MCF 10A (cell line): ENCODE measurements around the gene PPT2. TPM values are rescaled to one million over a fixed set of nuclear protein-coding genes. Genes with fewer than 3 reads are reported as not detected.
A peak's percentile ranks its signal among the peaks of the same experiment; 100 is the strongest.

Experiments used
- BruUV-seq: library from RNA; stranded (reverse); fragments of 400-500 nt; replicated peaks from 2 replicates; lab custom pipeline; 2021; lab: Mats Ljungman, UMichigan
- CTCF ChIA-PET: fragments of 300-600 bp; sonication (Branson Sonifier 250); formaldehyde crosslinking; extraction: SDS; loops from one replicate; lab custom pipeline; 2021; ENCODE audit warnings: antibody characterized with exemption, inconsistent platforms; lab: Yijun Ruan, JAX
- POLR2A ChIA-PET: fragments of 300-600, 350-650 bp; sonication (Branson Sonifier 250); formaldehyde crosslinking; extraction: SDS; loops from one replicate; lab custom pipeline; 2020; ENCODE audit warnings: antibody characterized with exemption, inconsistent platforms; lab: Yijun Ruan, JAX
- DNase-seq: peaks from one replicate; pipeline ENCODE4 v3.0.0-alpha.2; 2018; ENCODE audit not compliant: unreplicated experiment
- H3K27ac Mint-ChIP-seq: one replicate; pipeline ENCODE4 v1.8.0; 2022; ENCODE audit warnings: mild to moderate bottlenecking, low read depth, mixed read lengths; ENCODE audit not compliant: unreplicated experiment
- H3K27me3 Mint-ChIP-seq: one replicate; pipeline ENCODE4 v1.8.0; 2022; ENCODE audit warnings: mixed read lengths; ENCODE audit not compliant: insufficient read depth, unreplicated experiment
- H3K36me3 Mint-ChIP-seq: one replicate; pipeline ENCODE4 v1.8.0; 2022; ENCODE audit warnings: mild to moderate bottlenecking, moderate library complexity, mixed read lengths; ENCODE audit not compliant: insufficient read depth, unreplicated experiment
- H3K4me1 Mint-ChIP-seq: one replicate; pipeline ENCODE4 v1.8.0; 2022; ENCODE audit warnings: mixed read lengths; ENCODE audit not compliant: insufficient read depth, unreplicated experiment
- H3K4me3 Mint-ChIP-seq: one replicate; pipeline ENCODE4 v1.8.0; 2022; ENCODE audit warnings: mild to moderate bottlenecking, moderate library complexity, mixed read lengths; ENCODE audit not compliant: unreplicated experiment
- H3K9me3 Mint-ChIP-seq: one replicate; pipeline ENCODE4 v1.8.0; 2022; ENCODE audit warnings: mixed read lengths; ENCODE audit not compliant: unreplicated experiment
- intact Hi-C: fragments of 100-400 bp; cut with micrococcal nuclease; formaldehyde crosslinking; loops from 2 replicates; pipeline ENCODE4 v1.14.1; 2022
- total RNA-seq: library from RNA; stranded (reverse); gene quantifications from 2 replicates; pipeline ENCODE4 v1.2.3, GENCODE V29; 2022
- TF ChIP-seq, protein P1 (sequence below): fragments of 200-600 bp; IDR thresholded peaks from one replicate; pipeline ENCODE4 v1.8.0; 2022; ENCODE audit warnings: antibody characterized with exemption, mild to moderate bottlenecking; ENCODE audit not compliant: unreplicated experiment

The PPT2 gene
- total RNA-seq, 1 experiment from 2014 or later: 3.7 TPM

DNA sequence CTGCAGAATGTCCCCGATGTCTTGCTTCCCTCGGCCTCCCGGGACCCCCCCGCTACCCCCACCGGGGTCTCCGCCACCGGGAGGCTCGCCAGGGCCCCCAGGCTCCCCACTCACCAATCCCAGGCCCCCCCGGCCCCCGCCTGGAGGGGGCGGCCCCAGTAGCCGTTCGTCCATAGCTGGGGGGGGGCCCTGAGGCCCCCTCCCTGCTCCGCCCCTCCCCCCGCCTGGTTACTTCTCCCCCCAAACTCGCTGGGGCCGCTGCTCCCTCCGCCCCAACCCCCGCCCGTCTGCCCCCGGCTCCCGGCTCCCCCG lies 35.8 kb downstream of the PPT2 start:
- intact Hi-C loops: no loop called here
- Mint-ChIP-seq H3K27me3 (no peaks in the 10 kb centered on the region), H3K36me3 (peaks cover 33% of the 10 kb centered on the region), H3K27ac (peak overlapping the region; percentile 86), H3K4me1 (peaks cover 28% of the 10 kb centered on the region), H3K4me3 (peak overlapping the region; percentile 83), H3K9me3 (no peaks in the 10 kb centered on the region)
- BruUV-seq: no TSS peak
- DNase-seq: no peak
- ChIA-PET CTCF (interaction anchor here (0.7 kb wide), 1 partner anchor 12 kb away, joined by 3 read pairs; no protein-coding TSS in a partner anchor), POLR2A (interaction anchor here (0.6 to 3.2 kb wide), 8 partner anchors 12 to 1201 kb away, joined by 3 to 78 read pairs (median 3); partner anchors contain the start of genes AGPAT1, ATF6B, FKBPL and RNF5)
- TF ChIP-seq, protein P1, sequence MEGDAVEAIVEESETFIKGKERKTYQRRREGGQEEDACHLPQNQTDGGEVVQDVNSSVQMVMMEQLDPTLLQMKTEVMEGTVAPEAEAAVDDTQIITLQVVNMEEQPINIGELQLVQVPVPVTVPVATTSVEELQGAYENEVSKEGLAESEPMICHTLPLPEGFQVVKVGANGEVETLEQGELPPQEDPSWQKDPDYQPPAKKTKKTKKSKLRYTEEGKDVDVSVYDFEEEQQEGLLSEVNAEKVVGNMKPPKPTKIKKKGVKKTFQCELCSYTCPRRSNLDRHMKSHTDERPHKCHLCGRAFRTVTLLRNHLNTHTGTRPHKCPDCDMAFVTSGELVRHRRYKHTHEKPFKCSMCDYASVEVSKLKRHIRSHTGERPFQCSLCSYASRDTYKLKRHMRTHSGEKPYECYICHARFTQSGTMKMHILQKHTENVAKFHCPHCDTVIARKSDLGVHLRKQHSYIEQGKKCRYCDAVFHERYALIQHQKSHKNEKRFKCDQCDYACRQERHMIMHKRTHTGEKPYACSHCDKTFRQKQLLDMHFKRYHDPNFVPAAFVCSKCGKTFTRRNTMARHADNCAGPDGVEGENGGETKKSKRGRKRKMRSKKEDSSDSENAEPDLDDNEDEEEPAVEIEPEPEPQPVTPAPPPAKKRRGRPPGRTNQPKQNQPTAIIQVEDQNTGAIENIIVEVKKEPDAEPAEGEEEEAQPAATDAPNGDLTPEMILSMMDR: no peak

DNA sequence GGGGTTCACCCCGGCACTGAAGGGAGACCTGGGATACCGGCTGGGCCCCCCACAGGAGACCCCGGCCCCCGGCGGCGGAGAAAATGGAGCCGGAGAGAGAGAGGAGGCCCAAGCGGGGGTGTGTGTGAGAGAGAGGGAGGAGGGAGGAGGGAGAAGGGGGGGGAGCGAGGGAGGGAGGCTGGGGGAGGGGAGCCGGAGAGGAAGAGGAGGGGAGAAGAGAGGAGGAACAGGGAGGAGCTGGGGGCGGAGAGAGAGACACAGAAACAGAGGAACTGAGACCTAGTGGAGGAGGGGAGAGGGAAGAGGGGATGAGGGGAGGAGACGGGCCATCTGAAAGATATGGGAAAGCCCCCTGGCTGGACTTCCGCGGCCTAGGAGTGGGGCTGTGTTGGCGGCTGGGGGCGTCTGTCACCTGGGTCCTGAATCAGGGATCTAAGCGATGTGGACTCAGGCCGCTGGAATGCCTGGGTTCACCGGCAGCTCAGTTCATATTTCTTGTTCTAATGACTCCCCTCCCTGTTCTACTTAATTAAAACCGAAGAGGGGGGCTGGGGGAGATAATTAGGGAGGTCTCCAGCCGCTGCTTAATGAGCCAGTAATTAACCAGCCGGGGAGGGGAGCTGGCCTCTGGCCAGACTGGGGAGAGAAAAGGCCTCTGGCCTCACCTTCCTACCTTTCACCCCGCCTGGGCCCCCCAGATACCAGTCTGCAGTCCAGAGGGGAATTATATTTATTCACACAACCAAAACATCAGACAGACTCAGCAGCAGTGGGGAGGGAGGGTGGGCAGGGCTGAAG lies 36.3 kb downstream of the PPT2 start, which contains the start of gene PBX2:
Gene PBX2 (minus strand): TSS at position 149 of the 798 bp plus-strand sequence. CDS start 287 bp downstream, outside the sequence.
- peaks cover 33% of the 10 kb centered on the region for H3K4me1 Mint-ChIP-seq
- intact Hi-C loops: no loop called here
- TF ChIP-seq, protein P1: no peak
- H3K9me3 Mint-ChIP-seq: no peaks in the 10 kb centered on the region
- H3K4me3 Mint-ChIP-seq: peak within 1 kb of the TSS; percentile 83
- no peaks in the 10 kb centered on the region for H3K27me3 Mint-ChIP-seq
- peak; percentile 92 for DNase-seq
- ChIA-PET POLR2A (interaction anchor here (0.6 to 3.2 kb wide), 16 partner anchors 8 to 1200 kb away, joined by 3 to 78 read pairs (median 3); partner anchors contain the start of genes AGPAT1, ATF6B, BRD2 and FKBPL), CTCF (interaction anchor here (0.9 kb wide), 1 partner anchor 13 kb away, joined by 3 read pairs; no protein-coding TSS in a partner anchor)
- peak within 1 kb of the TSS; percentile 86 for H3K27ac Mint-ChIP-seq
- TSS peak; percentile 97 for BruUV-seq
- H3K36me3 Mint-ChIP-seq: peaks cover 28% of the 10 kb centered on the region

DNA sequence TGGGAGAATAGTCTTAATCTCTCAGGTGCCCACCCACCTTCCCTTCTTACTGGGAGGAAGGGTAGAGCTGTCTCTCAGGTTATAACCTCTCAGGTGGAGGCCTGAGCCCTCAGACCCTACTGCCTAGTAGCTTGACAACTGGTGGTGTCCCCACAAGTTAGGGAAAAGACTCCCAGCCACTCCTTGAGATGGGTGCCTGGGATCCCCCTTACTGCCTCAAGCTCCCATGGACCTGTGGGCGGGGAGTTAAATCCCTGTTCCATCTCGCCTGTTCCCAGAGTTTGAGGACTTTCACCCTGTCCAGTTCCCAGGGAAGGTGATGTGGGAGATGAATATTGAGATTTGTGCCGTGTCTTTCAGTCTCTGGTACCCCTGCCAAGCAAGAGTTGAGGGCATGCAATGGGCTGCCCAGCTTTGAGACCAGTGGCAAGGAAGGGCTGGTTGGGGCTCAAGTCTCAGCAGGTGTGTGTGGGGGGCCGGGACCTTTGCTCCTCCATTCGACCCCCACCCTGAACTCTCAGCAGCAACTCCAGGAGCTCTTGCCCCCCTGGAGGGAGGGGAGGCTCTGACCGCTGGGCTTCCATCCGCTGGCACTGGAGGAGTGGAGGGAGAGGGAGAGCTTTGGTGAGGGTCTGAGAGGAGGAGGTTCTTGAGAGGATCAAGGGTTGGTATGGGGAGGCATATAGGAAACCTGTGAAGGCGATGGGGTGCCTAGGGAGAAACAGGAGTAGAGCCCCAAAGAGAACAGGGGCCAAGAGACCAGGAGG lies 37.2 kb downstream of the PPT2 start:
- BruUV-seq: no TSS peak
- Mint-ChIP-seq H3K9me3 (no peaks in the 10 kb centered on the region), H3K36me3 (peaks cover 19% of the 10 kb centered on the region), H3K4me1 (peaks cover 29% of the 10 kb centered on the region), H3K27ac (peak overlapping the region; percentile 86), H3K27me3 (no peaks in the 10 kb centered on the region), H3K4me3 (peak overlapping the region; percentile 83)
- POLR2A ChIA-PET: interaction anchor here (0.7 to 5.9 kb wide), 11 partner anchors 9 to 1098 kb away, joined by 3 to 112 read pairs (median 3); partner anchors contain the start of genes AGPAT1, ATF6B, BRD2 and FKBPL
- intact Hi-C loops: no loop called here
- CTCF ChIA-PET: interaction anchor here (0.9 kb wide), 1 partner anchor 14 kb away, joined by 3 read pairs; no protein-coding TSS in a partner anchor
- DNase-seq: no peak
- TF ChIP-seq, protein P1: no peak
